ENCODE measurements around the gene RAP2A.

GRCh38 chr13:97497400-97497799 is 63.4 kb downstream of the RAP2A start:
- no peak for TF ChIP-seq CTCF (IDR thresholded peaks at IDR 0.05)
- TF ChIP-seq POLR2A (IDR thresholded peaks at IDR 0.05) = no peak

All from adrenal gland (tissue), 5 donors.